ENCODE measurements around the gene FIGNL2. TPM values are rescaled to one million over a fixed set of nuclear protein-coding genes. Genes with fewer than 3 reads are reported as not detected.
"Not testable (repeated sequence)": the region's sequence is repeated elsewhere in the genome, so short reads cannot be mapped to it uniquely, and the experiment has no call there.

Gene FIGNL2
- total RNA-seq, 4 donors from 2014 or later, result 0.17 to 0.49 (median 0.29) TPM; not detected in 1

GRCh38 chr12:51837286-51837685, 11.2 kb downstream of the FIGNL2 start:
- H3K4me3 ChIP-seq (ENCODE audit: low read depth, poor library complexity, severe bottlenecking), result no peak overlapping the region
- WGBS, 2 donors, result 70 to 75% methylated on average over 7 of the region's 7 CpGs
- TF ChIP-seq, protein P1, sequence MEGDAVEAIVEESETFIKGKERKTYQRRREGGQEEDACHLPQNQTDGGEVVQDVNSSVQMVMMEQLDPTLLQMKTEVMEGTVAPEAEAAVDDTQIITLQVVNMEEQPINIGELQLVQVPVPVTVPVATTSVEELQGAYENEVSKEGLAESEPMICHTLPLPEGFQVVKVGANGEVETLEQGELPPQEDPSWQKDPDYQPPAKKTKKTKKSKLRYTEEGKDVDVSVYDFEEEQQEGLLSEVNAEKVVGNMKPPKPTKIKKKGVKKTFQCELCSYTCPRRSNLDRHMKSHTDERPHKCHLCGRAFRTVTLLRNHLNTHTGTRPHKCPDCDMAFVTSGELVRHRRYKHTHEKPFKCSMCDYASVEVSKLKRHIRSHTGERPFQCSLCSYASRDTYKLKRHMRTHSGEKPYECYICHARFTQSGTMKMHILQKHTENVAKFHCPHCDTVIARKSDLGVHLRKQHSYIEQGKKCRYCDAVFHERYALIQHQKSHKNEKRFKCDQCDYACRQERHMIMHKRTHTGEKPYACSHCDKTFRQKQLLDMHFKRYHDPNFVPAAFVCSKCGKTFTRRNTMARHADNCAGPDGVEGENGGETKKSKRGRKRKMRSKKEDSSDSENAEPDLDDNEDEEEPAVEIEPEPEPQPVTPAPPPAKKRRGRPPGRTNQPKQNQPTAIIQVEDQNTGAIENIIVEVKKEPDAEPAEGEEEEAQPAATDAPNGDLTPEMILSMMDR (IDR thresholded peaks at IDR 0.05), result no peak
- no peak for TF ChIP-seq POLR2A (IDR thresholded peaks at IDR 0.05)
- no peak for DNase-seq (ENCODE audit: low spot score in 2 of 2)
- intact Hi-C loops (cut with DNase I; ENCODE audit: low total_unique reads), result no loop called here

DNA sequence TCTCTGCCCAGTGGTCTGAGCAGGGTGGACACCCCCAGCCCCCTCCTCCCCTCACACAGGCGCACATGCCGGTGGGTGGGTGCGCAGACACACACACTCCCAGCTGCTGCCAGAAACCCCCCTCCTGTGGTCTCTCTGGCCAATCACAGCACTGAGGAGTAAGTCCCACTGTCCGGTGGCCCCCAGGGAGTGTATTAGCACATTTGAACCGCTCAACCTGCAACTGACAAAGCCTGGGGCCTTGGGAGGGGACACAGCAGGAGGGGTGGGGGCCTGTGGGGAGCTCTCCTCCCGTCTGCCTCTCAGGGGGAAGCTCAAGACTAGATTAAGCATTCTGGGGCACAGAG, 11.7 kb downstream of the FIGNL2 start:
- 72 to 79% methylated on average over 5 to 6 of the region's 6 CpGs for WGBS, 2 donors
- intact Hi-C loops (cut with DNase I; ENCODE audit: low total_unique reads), result no loop called here
- TF ChIP-seq POLR2A (IDR thresholded peaks at IDR 0.05), result no peak

DNA sequence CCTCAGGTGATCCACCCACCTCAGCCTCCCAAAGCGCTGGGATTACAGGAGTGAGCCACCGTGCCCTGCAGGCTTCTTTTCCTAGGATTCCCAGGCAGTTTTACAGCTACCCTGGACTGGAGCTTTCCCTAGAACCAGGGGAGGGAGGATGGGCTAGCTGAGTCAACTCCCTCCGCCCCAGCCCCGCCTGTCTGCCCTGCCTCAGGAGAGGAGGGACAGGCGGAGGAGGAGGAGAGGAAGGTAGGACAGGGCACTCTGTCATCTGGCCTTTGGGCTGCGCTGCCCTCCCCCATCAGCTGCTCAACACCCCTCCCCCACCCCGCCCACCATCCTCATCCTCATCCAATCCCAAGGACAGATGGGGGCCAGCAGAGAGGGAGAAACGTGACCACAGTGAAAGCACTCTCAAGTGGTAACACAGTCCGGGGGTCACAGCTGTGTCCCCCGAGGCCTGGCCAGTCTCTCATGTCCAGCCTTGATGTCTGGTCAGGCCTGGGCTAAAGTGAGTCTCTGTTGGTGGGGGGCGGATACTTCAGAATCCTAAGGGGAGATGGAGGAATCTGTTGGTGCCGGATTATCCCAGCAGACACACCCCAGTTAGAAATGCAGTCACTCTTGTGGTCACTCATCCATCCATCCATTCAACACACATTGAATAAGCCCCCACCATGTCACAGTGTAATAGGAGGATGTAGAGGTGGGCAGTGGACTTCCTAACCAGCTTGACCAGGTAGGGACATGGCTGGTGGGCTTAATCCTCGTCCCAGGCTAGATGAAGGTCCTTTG, 12.3 kb downstream of the FIGNL2 start:
- WGBS, 2 donors, result 56 to 63% methylated on average over 13 of the region's 13 CpGs
- H3K4me3 ChIP-seq (ENCODE audit: low read depth, poor library complexity, severe bottlenecking), result no peak overlapping the region
- no peak for DNase-seq (ENCODE audit: low spot score in 2 of 2)
- intact Hi-C loops (cut with DNase I; ENCODE audit: low total_unique reads), result no loop called here
- TF ChIP-seq POLR2A (IDR thresholded peaks at IDR 0.05), result no peak
- TF ChIP-seq, protein P1 (IDR thresholded peaks at IDR 0.05), result no peak

More for the DNA sequence above, 11.7 kb downstream of the FIGNL2 start:
- no peak for DNase-seq (ENCODE audit: low spot score in 2 of 2)
- H3K4me3 ChIP-seq (ENCODE audit: low read depth, poor library complexity, severe bottlenecking), result no peak overlapping the region

GRCh38 chr12:51834411-51834810, 14.1 kb downstream of the FIGNL2 start:
- no peak for TF ChIP-seq POLR2A (IDR thresholded peaks at IDR 0.05)
- TF ChIP-seq, protein P1 (IDR thresholded peaks at IDR 0.05), result no peak
- no peak for DNase-seq (ENCODE audit: low spot score in 2 of 2)
- intact Hi-C loops (cut with DNase I; ENCODE audit: low total_unique reads), result no loop called here
- WGBS, 2 donors, result 88% methylated on average over 11 of the region's 11 CpGs
- no peak overlapping the region for H3K4me3 ChIP-seq (ENCODE audit: low read depth, poor library complexity, severe bottlenecking)

DNA sequence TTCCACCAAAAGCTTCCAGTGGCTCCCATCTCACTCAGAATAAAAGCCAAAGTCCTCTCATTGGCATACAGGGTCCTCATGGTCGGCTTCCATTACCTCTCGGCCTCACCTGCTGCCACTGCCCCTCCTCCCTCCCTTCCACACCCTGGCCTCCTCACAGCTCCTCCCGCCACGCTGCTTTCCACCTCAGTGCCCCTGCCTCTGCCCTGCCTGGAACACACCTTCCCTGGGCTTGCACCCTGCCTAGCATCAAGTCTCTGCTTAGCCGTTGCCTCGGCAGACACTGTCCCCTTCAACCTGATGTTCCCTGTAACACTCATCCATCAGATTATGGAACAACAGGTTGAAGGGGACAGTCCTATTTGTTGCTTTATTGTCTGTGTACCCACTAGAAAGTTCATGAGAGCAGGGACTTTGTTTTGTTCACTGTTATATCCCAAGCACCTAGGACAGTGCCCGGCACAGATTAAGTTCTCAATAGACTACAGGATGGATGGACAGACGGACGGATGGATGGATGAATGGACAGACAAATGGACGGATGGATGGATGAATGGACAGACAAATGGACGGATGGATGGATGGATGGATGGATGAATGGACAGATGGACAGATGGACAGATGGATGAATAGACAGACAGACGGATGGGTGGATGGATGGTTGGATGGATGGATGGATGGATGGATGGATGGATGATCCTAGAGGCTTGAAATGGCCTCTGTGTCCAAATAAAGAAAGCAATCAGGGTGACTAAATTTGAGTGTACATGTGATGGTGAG, 14.9 kb downstream of the FIGNL2 start:
- no peak overlapping the region for H3K4me3 ChIP-seq (ENCODE audit: low read depth, poor library complexity, severe bottlenecking)
- WGBS, 2 donors, result 66 to 86% methylated on average over 12 of the region's 12 CpGs
- no peak for TF ChIP-seq POLR2A (IDR thresholded peaks at IDR 0.05)
- TF ChIP-seq, protein P1 (IDR thresholded peaks at IDR 0.05), result no peak
- intact Hi-C loops (cut with DNase I; ENCODE audit: low total_unique reads), result no loop called here
- no peak for DNase-seq (ENCODE audit: low spot score in 2 of 2)

GRCh38 chr12:51832354-51833107, 16.0 kb downstream of the FIGNL2 start:
- no peak for DNase-seq (ENCODE audit: low spot score in 2 of 2)
- TF ChIP-seq POLR2A (IDR thresholded peaks at IDR 0.05), result no peak
- TF ChIP-seq, protein P1 (IDR thresholded peaks at IDR 0.05), result no peak
- intact Hi-C loops (cut with DNase I; ENCODE audit: low total_unique reads), result no loop called here
- no peak overlapping the region for H3K4me3 ChIP-seq (ENCODE audit: low read depth, poor library complexity, severe bottlenecking)
- 57 to 59% methylated on average over 10 of the region's 10 CpGs for WGBS, 2 donors

DNA sequence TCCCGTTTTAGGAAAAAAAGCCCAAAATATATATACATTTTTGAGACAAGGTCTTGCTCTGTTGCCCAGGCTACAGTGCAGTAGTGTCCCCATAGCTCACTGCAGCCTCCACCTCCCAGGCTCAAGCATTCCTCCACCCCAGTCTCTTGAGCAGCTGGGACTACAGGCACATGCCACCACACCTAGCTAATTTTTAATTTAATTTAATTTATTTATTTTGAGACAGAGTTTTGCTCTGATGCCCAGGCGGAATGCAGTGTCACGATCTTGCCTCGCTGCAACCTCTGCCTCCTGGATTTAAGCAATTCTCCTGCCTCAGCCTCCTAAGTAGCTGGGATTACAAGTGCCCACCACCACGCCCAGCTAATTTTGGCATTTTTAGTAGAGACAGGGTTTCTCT, 16.7 kb downstream of the FIGNL2 start:
- H3K4me3 ChIP-seq (ENCODE audit: low read depth, poor library complexity, severe bottlenecking); intact Hi-C loops (cut with DNase I; ENCODE audit: low total_unique reads); DNase-seq (ENCODE audit: low spot score in 2 of 2): not testable (repeated sequence)
- WGBS, 2 donors, result 74 to 82% methylated on average over 5 of the region's 5 CpGs

Measured in lower leg skin (tissue), 4 donors.